GM18858 (cell line): ENCODE measurements around the gene RELN.

Experiments used
- ATAC-seq: cut with Tn5 transposase; IDR thresholded peaks from one replicate; pipeline ENCODE4 v1.9.1; 2021; ENCODE audit not compliant: unreplicated experiment

Gene RELN

DNA sequence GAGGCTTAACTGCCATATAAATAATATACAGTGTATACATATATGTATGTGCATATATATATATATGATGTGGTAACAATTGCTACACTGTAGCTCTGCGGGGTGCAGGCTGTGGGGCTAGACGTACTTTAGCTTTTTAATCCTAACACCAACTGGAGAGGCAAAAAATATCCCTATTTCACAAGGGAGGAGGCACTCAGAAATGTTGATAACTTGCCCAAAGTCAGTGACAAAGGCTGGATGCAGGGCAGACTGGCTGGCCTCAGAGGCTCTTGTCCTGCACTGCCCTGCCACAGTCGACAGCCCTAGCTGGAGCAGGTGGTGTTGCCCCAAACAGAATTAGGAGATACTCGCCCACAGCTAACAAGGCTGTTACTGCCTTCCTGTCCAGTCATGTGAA, 1.5 kb upstream of the RELN start:
- no peak for ATAC-seq

DNA sequence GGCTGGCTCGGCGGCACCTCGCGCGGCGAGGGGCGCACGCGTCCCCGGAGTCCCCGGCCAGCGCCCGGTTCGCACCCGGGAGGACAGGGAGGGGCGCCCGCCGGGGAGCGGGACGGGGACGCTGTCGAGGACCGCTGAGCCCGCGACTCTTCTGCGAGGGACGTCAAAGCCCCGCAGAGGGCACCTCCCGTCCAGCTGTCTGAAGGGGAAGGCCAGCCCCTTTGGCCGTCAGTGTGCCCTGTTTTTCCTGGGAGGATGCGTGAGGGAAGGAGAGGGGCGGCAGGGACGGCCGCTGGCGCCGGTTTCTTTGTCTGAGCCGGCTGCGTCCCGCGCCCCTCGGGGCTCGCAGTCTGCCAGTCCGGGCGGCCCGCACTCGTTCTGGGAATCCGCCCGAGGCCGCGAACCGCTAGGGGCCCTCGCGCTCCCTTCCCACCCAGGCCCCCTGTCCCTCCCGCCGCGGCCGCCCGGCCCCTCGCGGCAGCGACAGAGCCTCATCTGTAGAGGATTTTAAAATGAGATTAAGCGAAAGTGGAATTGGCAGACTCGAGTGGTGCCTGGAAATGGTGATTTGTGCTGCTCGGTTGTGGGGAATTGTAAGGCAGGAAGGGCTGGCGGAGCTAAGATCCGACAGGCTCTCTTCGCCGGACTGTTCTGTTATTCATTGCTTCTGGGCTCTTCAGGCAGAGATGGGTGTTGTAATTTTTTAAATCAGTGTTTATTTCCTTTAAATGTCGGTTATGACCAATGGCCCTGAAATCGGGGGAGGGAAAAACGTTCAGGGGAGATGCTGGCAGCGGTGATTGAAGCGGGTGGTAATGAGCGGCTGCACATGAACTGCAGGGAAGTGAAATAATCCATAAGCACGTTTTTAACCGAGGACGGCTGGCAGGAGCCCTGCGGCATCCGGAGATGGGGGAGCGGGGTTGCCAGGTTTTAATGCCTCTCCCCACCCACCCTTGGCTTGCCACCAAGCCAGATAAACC, 618 bp upstream of the RELN start:
- ATAC-seq, result no peak

DNA sequence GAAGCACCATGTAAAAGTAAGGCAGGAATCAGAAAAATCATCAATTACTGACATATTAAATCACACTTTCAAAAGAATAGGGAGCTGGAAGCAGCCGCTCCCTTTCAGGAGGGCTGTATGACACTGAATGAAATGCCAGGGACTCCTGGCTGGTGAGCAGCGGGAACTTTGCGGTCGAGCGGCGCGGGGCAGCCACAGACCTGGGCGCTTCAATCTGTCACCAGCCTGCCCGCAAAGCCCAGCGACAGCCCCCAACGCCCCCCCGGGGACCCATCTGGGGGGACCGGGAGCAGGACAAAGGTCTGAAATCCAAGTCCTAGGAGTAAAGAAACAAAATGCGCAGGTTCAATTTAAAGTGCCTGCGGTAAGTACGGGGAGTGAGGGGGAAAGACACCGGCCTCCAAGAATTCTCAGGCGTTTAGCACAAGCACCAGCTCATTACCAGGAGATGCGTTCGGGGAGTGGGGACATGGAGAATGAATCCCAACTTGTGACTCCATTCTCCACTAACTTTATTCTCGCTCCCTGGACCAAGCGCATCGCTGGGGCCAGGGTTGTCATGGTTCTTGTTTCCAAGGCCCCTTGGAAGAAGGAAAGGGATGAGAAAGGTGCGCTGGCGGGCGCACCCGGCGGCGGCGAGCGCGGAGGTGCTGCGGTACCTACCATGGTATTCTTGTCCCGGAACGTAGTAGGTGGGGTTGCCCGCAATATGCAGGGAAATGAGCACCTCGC, 824 bp downstream of the RELN start:
- no peak for ATAC-seq

DNA sequence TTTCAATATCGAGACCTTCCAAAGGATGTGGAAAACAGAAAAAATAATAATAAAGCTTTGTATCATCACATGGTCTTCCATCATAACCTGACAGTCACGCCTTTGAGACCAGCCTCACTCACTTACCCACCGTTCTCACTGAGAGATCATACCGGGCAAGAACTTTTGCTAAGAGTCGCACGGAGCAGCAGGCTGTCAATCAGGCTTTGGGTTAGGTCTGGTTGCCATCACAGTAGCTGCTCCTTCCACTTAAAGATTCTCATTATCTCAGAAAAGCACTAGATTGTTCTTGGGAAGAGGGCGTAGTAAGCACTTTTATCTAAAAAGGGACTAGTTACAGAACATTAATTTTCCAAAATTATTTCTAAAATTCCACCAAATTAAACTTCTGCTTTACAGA, 2.0 kb downstream of the RELN start:
- ATAC-seq, result no peak

DNA sequence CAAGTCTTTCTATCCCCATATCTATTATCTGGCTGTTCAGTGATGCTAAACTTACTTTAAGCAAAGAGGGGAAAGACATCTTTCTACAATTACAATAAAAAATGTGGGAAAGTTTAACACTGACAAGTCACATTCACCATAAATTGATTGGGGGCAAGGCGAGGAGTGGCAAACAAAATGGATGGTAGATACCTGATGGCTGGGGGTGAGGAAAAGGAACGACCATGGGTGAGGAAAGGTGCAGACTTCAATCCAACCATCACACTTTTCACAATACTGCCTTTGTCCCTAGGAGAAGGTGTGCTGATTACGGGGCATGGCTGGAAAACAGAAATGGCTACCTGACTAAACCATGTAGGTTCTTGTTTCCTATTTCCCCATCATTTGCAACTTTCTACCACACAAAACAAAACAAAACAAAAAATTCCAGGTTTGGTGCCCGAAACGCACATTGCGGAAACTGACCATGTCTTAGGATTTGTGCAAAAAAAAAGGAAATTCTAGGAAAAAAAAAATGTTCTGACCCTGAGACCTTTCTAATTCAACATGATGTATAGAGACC, 3.8 kb downstream of the RELN start:
- no peak for ATAC-seq

DNA sequence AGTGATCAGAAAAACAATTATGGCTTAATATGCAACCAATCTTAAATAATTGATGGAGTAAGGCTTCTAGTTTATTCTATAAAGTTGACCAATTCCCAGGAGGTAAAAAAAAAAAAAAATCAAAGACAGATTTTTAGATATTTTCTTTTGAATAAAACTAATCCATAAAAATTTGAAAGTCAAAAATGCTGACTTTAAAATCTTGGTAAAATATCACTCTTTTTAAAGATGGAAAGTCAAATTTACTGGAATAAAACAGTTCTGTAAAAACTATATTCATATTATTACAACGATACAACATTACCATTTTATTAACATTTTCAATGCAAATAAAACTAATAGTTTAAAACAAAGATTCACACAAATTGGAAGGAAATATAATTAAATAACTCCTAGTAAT, 5.4 kb downstream of the RELN start:
- no peak for ATAC-seq

DNA sequence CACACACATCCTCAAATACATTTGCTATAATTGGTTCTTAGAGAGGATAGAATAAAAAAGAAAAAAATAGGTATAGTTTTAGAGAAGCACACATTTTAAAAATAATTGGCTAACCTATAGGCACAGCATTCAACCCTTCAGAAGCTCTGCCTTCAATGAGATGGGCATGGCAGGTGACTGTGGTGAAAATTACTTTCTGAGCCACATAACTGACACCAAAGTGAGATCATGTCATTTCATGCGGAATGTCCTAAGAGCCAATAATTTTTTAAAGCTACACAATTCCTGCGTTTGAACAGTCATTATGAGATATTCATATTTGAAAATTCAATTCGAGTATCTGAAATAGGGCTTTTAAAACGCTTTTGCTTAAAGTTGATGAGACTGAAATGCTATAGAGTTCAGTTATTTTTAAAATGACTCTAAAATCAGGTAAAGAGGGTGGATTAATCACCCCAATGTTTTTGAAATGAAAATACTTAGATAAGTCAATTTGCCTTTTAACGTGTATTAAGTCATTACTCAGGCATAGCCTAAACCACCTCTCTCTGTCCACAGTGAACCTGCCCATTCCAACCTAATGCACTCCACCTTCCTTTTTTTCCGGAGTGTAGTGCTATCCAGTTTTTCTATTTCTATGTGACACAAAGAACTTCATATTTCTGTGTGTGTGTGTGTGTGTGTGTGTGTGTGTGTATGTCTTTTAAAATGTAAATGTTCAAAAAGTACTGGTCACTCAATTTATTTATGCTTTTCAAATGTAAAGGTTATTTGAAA, 6.1 kb downstream of the RELN start:
- ATAC-seq, result no peak

DNA sequence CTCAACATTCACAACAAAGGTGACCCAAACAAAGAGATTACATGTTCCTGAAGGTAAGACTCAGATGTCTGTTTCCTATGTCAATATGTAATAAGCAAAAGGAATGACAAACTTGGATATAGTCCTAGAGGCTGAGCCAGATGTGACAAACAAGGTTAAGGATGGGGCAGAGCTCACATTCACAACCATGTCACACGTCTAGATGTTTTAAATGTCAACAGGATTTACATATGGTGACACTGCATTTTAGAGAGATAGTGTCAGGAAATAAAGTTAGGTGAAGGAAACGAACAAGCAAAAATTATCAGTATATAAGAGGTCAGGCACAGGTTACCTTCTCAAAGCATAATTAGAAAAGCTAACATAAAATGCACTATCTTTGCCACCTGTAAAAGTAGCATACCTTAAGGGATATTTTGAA, 8.4 kb downstream of the RELN start:
- no peak for ATAC-seq

DNA sequence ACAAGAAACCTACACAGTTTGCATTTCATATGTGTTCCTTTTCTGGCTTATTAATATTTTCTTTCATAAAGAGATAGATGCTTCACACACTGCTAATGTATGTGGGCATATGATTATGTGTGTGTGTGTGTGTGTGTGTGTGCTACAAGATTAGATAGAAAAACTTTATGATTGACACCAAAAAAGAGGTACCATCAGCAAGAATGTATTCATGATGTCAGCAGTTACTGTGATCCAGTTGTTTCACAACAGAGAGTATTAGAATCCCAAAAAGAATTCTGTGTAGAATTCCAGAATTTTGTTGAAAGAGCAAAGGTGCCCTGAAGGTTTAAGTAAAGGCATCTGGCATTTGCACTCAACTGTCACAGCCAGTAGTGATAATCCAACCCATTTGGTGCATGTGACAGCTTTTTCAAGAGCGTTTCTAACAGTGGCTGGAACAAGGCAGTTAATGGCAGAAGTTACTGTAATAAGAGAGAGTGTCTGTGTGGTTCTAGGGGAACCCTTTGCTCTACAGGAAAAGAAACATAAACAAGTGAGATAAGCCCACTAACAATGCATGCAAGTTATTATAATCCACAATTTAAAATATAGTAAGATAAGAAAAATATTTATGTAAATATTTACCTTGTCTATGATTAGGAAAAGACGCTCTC, 16.6 kb downstream of the RELN start:
- no peak for ATAC-seq

DNA sequence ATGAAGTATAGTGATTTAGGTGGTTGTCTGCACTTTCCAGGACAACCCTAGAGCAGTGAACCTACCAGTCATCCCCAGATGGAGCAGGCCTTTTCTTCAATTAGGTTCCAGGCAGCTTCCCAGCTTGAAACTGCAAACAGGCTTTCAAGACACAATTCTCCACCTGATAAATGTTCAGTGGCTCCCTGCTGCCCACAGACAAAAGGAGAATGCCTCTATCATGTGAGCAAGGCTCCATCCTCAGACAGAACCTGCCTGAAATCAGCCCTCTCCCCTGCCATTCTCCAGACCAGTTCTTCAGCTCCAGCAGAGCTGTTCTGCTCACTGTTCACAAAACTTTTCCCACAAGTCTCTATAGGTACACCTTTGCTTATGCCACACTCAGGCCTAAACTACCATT, 22.1 kb downstream of the RELN start:
- no peak for ATAC-seq

DNA sequence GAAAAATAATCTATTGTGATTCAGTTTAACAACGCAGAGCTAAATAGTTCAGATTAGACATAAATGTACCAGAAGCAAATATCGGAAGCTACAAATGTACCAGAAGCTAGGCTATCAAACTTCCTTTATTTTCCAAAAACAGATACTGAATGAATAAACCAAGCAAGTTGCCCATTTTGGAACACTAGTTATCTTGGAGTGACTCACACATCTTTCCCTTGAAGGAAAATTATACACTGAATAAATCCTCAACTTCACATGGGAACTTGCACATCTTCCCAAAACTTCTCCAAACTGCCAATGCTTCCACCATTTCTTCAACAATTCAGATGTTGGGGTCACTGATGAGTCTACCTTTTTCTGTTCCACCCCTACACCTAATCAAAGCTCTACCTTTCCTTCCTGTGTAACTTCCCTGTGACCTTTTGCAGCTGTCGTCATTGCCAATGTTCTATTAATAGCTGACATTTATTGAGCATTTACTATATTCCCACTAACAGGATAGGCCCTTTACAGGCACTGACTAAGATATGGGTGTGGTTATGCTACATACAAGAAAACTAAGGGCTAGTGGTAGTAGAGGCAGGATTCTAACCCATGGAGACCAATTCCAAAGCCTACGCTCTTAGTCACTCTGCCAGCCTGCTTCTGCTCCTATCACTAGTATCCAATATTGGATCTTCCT, 22.7 kb downstream of the RELN start:
- no peak for ATAC-seq

DNA sequence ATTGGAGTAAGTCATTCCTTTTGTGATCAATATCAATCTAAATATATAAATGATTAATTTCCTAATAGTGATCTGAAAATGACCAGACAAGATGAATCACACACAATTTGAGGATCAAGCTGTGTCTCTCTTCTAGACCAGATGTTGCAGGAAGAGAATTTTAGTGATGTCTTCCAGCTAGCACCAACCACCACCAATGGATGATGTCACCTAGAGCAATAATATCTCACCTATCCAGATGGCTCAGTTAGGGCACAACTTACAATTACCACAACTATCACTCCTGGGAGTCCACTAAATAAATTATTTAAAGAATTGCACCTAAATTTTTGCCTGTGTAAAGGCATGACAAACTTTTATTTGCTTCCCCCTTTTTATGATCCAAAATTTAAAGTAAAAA, 25.2 kb downstream of the RELN start:
- no peak for ATAC-seq

DNA sequence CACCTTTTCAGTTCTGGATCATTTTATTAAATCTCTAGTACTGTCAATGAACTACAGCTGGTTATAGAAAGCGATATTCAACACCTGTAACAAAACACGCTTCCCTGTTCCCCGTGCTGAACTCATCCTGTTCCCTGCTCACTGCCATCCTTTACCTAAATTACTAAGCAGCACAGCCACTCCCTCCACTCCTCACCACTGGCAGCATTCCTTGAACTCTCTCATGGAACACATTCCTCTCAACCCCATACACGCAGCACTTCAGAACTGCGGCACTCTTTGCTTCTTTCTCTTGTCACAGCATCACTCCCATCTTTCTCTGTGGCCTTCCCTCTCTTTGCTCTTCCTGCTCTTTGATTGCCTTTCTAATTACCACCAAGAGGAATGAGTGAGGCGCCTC, 27.4 kb downstream of the RELN start:
- ATAC-seq, result no peak

DNA sequence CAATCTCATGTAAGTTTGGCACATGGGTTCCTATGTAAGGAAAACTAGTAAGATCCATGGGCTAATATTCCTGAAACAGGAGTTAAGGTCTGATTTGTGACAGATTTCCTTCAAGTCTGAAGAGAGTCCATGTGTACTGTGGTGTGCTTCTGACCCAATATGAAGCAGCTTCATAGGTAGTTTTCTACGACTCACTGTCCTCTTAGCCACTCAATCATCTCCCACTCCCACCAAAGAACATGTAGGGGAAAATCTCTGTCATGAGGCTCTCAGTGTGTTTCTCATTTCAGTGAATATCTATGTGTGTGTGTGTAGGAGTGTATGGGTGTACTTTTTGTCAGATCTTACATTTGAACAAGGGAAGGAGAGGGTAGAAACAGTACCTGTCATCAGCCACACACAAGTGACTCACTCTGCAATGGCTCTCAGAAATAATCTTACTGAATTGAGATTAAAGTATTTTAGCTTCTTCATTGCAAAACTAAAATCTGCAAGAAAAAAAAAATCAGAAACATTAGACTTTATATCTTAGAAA, 31.1 kb downstream of the RELN start:
- no peak for ATAC-seq

DNA sequence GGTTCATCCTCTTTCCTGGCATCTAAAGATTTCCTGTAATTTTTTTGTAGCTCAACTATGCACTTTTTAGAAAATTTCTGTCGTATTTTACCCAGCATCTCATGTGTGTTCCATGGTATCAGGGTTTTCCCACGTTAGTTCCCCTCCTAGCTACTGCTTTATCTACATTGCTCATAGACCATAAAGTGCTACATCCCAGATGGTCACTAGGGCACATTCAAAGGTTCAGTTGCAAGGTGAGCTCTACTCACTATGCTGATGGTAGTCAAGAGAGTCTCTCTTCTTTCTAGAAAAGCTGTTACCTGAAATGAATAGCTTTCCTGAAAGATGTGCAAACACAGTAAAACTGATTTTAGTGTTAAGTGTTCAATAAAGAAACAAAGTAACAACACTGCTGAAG, 33.5 kb downstream of the RELN start:
- ATAC-seq, result no peak

DNA sequence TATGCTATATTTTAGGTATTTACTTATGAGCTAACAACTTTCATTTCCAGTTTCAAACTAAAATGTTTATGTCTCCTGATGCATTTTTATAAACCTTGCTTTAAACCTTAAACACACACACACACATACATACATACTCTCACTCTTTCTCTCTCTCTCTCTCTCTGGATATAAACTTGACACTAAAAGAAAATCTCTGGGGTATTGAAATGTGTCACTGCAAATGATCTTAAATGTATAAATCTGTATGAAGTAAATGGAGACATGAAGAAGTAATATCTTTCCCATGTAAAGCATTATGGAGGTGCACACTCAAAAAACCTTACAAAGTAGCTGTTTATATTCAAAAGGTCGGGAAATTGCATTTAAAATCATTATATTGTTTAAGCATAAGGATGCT, 37.0 kb downstream of the RELN start:
- no peak for ATAC-seq

DNA sequence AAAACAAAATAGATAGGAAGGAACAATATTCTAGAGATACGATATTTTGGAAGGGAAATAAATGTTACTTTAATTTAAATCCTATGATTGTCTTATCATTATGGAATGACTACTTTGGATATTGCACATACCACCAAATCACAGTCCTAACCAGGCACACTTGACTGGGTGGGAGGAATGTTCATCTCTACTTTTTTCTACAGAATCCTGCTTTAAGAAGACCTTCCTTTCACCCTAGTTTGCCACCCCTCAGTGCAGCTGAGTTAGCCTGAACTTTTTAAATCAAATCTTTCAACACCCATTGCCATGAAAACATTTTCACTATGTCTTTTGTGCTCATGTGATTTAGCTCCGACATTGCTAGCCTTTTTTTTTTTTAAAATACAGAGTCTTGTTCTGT, 38.1 kb downstream of the RELN start:
- no peak for ATAC-seq

DNA sequence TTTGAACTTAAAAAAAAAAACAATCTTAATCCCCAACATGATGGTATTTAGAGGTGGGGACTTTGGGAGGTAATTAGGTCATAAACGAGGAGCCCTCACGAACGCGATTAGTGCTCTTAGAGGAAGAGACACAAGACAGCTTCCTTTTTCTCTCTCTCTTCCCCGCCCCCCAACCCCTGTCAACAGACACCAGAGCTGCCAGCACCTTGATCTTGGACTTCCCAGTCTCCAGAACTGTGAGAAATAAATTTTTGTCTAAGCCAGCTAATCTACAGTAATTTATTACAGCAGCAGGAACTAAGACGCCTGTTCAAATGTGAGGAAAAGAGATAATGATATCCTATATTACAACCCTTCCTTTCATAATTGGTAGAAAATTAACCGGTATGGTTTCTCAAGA, 40.1 kb downstream of the RELN start:
- no peak for ATAC-seq

DNA sequence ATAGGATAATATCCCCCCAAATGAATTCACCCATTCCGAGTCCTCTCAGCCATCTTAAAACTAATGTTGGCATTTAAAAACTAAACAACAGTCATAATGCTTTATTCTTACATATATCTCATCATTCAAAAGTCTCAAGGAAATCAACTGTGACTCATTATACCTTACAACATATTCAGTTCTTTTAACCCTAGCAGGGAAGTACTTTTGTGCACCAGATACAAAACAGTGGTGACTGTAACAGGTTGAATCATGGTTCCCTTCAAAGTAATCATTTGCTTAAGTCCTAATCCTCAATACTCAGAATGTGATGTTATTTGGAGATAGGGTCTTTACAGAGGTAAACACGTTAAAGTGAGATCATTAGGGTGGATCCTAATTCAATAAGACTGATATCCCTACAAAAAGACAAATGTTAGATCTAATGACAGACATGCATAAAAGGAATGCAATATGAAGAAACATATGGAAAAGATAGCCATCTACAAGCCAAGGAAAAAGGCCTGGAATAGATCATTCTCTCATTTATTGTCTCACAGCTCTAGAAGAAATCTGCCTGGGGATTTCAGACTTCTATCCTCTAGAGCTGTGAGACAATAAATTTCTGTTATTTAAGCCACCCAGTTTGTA, 42.3 kb downstream of the RELN start:
- no peak for ATAC-seq
